HFF-Myc (cell line): ENCODE results near the gene HECW1.
"Not testable (repeated sequence)": the region's sequence is repeated elsewhere in the genome, so short reads cannot be mapped to it uniquely, and the experiment has no call there.

Experiments
- DNase-seq: peaks from one replicate; pipeline ENCODE4 v3.0.0-alpha.2; 2011; ENCODE audit warnings: low read depth; ENCODE audit errors: extremely low read depth
- H3K4me3 ChIP-seq: replicated peaks from 2 replicates; pipeline ENCODE4 v1.5.1; 2011; ENCODE audit warnings: low read depth, mild to moderate bottlenecking, control low read depth, low read length
- TF ChIP-seq, protein P1 (sequence below): IDR thresholded peaks from 2 replicates; pipeline ENCODE4 v1.5.1; 2012; ENCODE audit warnings: mild to moderate bottlenecking, low read depth, low read length, control low read depth; ENCODE audit errors: missing control alignments

HECW1 gene

GRCh38 chr7:43570688-43571365 lies 458.4 kb downstream of the HECW1 start:
- no peak for DNase-seq
- TF ChIP-seq, protein P1, sequence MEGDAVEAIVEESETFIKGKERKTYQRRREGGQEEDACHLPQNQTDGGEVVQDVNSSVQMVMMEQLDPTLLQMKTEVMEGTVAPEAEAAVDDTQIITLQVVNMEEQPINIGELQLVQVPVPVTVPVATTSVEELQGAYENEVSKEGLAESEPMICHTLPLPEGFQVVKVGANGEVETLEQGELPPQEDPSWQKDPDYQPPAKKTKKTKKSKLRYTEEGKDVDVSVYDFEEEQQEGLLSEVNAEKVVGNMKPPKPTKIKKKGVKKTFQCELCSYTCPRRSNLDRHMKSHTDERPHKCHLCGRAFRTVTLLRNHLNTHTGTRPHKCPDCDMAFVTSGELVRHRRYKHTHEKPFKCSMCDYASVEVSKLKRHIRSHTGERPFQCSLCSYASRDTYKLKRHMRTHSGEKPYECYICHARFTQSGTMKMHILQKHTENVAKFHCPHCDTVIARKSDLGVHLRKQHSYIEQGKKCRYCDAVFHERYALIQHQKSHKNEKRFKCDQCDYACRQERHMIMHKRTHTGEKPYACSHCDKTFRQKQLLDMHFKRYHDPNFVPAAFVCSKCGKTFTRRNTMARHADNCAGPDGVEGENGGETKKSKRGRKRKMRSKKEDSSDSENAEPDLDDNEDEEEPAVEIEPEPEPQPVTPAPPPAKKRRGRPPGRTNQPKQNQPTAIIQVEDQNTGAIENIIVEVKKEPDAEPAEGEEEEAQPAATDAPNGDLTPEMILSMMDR: no peak

DNA sequence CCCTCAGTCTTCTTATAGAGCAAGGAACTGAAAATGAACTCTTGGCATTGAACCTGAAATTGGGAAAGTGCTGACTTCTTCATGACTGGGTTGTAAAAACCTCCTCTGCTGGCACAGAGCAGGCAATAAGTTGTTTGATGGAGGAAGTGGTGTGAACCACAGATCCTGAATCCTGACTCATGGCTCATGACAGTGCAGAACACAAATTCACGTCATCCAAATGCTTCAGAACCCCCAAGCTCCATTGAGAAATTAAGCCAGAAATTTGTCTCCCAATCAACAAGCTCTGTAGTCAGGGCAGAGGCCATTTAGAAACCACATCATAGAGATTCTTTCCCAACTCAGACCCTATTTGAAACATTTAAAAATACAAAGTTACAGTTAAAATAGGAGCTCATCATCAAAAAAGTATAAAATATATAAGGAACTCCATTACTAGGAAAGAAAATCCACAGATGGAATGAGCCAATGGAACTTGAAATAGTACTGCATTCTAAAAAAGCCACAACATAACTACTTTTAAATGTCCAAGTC lies 460.1 kb downstream of the HECW1 start:
- TF ChIP-seq, protein P1: no peak
- no peak overlapping the region for H3K4me3 ChIP-seq
- peak; percentile 92 for DNase-seq

More at GRCh38 chr7:43570688-43571365, 458.4 kb downstream of the HECW1 start:
- no peak overlapping the region for H3K4me3 ChIP-seq

DNA sequence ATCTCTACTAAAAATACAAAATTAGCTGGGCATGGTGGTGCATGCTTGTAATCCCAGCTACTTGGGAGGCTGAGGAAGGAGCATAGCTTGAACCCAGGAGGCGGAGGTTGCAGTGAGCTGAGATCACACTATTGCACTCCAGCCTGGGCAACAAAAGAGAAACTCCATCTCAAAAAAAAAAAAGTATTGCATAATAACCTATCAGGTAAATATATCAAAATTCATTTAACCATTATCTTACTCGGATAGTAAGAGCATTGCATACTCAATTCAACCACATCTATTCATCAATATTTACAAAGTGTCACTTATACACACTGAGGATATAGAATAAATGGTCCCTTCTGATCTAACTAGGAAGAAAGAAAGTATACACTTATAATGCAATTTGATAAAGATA lies 461.4 kb downstream of the HECW1 start:
- not testable (repeated sequence) for H3K4me3 ChIP-seq, DNase-seq

DNA sequence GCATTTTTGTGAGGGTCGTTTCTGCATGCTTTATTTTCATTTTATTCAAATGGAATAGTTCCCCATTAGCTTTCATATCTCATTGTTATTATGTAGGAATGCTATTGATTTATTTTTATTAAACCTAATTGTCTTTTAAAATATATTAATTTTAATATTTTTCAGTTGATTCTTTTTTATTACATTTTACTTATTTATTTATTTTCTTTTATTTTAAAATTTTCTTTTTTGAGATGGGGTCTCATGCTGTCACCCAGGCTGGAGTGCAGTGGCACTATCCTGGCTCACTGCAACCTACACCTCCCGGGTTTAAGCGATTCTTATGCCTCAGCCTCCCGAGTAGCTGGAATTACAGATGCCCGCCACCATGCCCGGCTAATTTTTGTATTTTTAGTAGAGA lies 463.1 kb downstream of the HECW1 start:
- no peak overlapping the region for H3K4me3 ChIP-seq
- no peak for DNase-seq
- TF ChIP-seq, protein P1: no peak

GRCh38 chr7:43576241-43576640 lies 463.8 kb downstream of the HECW1 start:
- DNase-seq: no peak
- TF ChIP-seq, protein P1: no peak
- no peak overlapping the region for H3K4me3 ChIP-seq

DNA sequence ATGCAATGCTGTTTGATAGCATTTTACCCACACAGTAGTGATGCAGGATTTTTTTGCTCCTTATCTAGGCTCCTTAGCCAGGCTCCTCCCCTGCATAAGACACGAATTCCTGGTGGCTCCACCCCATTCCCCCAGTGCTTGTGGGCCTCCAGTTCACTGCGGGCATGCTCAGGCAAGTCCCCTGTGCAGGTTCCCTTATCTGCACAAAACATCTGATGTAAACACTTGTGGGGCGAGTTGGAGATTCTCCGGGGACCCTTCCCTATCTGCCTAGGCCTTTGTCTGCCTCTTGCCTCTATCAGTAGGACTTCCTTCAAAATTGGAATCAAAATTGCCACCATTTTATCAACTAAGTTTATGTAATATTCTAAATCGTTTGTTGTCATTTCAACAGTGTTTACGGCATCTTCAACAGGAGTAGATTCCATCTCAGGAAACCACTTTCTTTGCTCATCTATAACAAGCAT lies 465.1 kb downstream of the HECW1 start:
- TF ChIP-seq, protein P1: no peak
- no peak overlapping the region for H3K4me3 ChIP-seq
- DNase-seq: peak; percentile 49

DNA sequence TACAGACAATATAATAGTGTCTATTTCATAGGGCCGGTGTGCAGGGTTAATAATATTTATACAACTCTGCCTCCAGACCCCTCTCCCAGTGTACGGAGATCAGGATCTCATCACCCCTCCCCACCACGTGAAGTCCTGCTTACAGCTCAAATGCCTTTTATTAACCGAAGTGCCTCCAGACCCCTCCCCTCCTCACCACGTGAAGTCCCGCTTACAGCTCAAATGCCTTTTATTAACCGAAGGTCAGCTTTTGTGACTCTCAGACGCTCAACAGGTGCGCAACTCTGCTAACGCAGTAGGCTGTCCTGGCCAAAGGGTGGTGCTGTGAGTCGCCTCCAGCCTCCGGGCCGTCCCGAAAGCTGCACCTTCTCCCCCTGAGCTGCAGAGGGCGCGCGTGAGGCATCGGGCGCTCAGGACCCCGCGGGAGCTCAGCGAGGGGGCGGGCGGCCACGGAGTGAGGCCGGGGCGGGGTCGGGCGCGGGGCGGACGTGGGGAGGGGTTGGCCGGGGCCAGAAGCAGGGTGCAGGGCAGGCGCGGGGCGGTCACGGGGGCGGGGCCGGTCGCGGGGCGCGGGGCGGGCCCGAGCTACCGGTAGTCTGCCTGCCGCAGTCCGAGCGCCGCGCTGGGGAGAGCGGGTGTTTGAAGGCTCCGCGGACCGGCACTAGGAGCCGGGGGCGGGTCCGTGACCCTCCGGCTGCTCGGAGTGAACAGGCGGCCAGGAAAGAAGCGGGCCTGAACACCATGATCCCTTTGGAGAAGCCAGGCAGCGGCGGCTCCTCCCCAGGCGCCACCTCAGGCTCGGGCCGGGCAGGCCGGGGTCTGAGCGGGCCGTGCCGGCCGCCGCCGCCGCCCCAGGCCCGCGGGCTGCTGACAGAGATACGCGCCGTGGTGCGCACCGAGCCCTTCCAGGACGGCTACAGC lies 470.3 kb downstream of the HECW1 start, which contains the start of gene STK17A:
Gene STK17A, plus strand, starts transcription at position 606 of the 921 bp plus-strand sequence. Its CDS starts 136 bp downstream, at position 742.
- TF ChIP-seq, protein P1: peak; percentile 94
- DNase-seq: peak; percentile 76
- H3K4me3 ChIP-seq: peak within 1 kb of the TSS; percentile 85
